GM21390 (cell line): Measurements from ENCODE around the gene INPP4A.

Source experiments
- ATAC-seq: cut with Tn5 transposase; IDR thresholded peaks from one replicate; pipeline ENCODE4 v1.9.1; 2021; ENCODE audit not compliant: unreplicated experiment

Gene INPP4A

GRCh38 chr2:98459496-98460175 is 15.0 kb downstream of the INPP4A start:
- ATAC-seq = no peak

GRCh38 chr2:98460573-98461497 is 16.2 kb downstream of the INPP4A start:
- ATAC-seq = peak; percentile 57

- ATAC-seq = no peak
These were observed 16.9 kb downstream of the INPP4A start for GRCh38 chr2:98461498-98462049.

- no peak for ATAC-seq
These were observed 18.4 kb downstream of the INPP4A start for GRCh38 chr2:98463081-98463481.

- no peak for ATAC-seq
These were observed 18.9 kb downstream of the INPP4A start for GRCh38 chr2:98463551-98463971.

- ATAC-seq = no peak
These were observed 19.5 kb downstream of the INPP4A start for GRCh38 chr2:98463988-98464771.

- ATAC-seq = peak; percentile 34
These were observed 20.2 kb downstream of the INPP4A start for GRCh38 chr2:98464772-98465310.

- peak; percentile 38 for ATAC-seq
These were observed 21.0 kb downstream of the INPP4A start for GRCh38 chr2:98465456-98466226.

GRCh38 chr2:98467082-98467536 is 22.5 kb downstream of the INPP4A start:
- ATAC-seq = no peak

GRCh38 chr2:98467652-98468051 is 23.0 kb downstream of the INPP4A start:
- ATAC-seq = no peak

GRCh38 chr2:98468621-98469236 is 24.1 kb downstream of the INPP4A start:
- peak; percentile 35 for ATAC-seq

- no peak for ATAC-seq
These were observed 25.3 kb downstream of the INPP4A start for GRCh38 chr2:98469862-98470544.

GRCh38 chr2:98470851-98471255 is 26.2 kb downstream of the INPP4A start:
- no peak for ATAC-seq

GRCh38 chr2:98471402-98472131 is 26.9 kb downstream of the INPP4A start:
- no peak for ATAC-seq

GRCh38 chr2:98472132-98472650 is 27.5 kb downstream of the INPP4A start:
- no peak for ATAC-seq

GRCh38 chr2:98472961-98473746 is 28.5 kb downstream of the INPP4A start:
- ATAC-seq = no peak
